H1 (cell line): ENCODE measurements around the gene TPT1.

Experiments used
- CREB1 ChIP-seq: IDR thresholded peaks from 2 replicates; pipeline ENCODE4 v1.6.1; 2012; ENCODE audit warnings: inconsistent platforms
- EZH2 ChIP-seq: fragments of 200-600 bp; sonication (generic); IDR thresholded peaks from 2 replicates; pipeline ENCODE4 v1.7.1; 2012; ENCODE audit warnings: low read depth, mild to moderate bottlenecking, moderate library complexity, low read length, inconsistent platforms; ENCODE audit not compliant: severe bottlenecking
- GTF2F1 ChIP-seq: IDR thresholded peaks from 2 replicates; pipeline ENCODE4 v1.6.1; 2012; ENCODE audit warnings: low read depth, low read length, improper control_type of control experiment, borderline replicate concordance
- KDM5A ChIP-seq: fragments of 200-600 bp; IDR thresholded peaks from 2 replicates; pipeline ENCODE4 v1.7.1; 2012; ENCODE audit warnings: mild to moderate bottlenecking, low read length, inconsistent platforms, mixed read lengths
- MAFK ChIP-seq: IDR thresholded peaks from 2 replicates; pipeline ENCODE4 v1.6.1; 2012; ENCODE audit warnings: low read depth, mild to moderate bottlenecking, improper control_type of control experiment, low read length
- POLR2A ChIP-seq, 2 experiments: IDR thresholded peaks; 1 replicate in 1 of 2; 2 replicates in 1 of 2; pipeline ENCODE4 v1.6.1; 2011; ENCODE audit warnings: low read depth in 2 of 2, low read length in 2 of 2, mild to moderate bottlenecking in 2 of 2; ENCODE audit errors: control extremely low read depth in 1 of 2
- POLR2AphosphoS5 ChIP-seq: IDR thresholded peaks from 2 replicates; pipeline ENCODE4 v1.6.1; 2011; ENCODE audit warnings: low read depth, low read length
- RAD21 ChIP-seq, 2 experiments: IDR thresholded peaks in 1 of 2; conservative IDR thresholded peaks in 1 of 2; 2 replicates each; pipeline ENCODE4 v1.6.1; 2011; ENCODE audit warnings: low read depth in 2 of 2, low read length in 2 of 2, improper control_type of control experiment in 1 of 2, inconsistent platforms in 1 of 2, mild to moderate bottlenecking in 1 of 2, moderate library complexity in 1 of 2
- RBBP5 ChIP-seq: IDR thresholded peaks from 2 replicates; pipeline ENCODE4 v1.7.1; 2012; ENCODE audit warnings: low read depth, mild to moderate bottlenecking, inconsistent platforms, low read length, moderate library complexity, borderline replicate concordance
- TEAD4 ChIP-seq: IDR thresholded peaks from 2 replicates; pipeline ENCODE4 v1.6.1; 2012; ENCODE audit warnings: low read depth, low read length, inconsistent platforms, mixed read lengths
- TF ChIP-seq, protein P1 (sequence below), 3 experiments: IDR thresholded peaks; 1 replicate in 2 of 3; 2 replicates in 1 of 3; pipeline versions ENCODE4 v1.5.1 to v1.6.1; 2011; ENCODE audit warnings: low read length in 3 of 3, mild to moderate bottlenecking in 3 of 3, inconsistent platforms in 2 of 3, low read depth in 1 of 3, moderate library complexity in 1 of 3; ENCODE audit not compliant: insufficient read depth in 1 of 3; ENCODE audit errors: control extremely low read depth in 1 of 3
- TF ChIP-seq, protein P2 (sequence below): IDR thresholded peaks from 2 replicates; pipeline ENCODE4 v1.6.1; 2012; ENCODE audit warnings: low read length, inconsistent platforms
- TF ChIP-seq, protein P3 (sequence below): IDR thresholded peaks from 2 replicates; pipeline ENCODE4 v1.6.1; 2012; ENCODE audit warnings: inconsistent platforms

DNA sequence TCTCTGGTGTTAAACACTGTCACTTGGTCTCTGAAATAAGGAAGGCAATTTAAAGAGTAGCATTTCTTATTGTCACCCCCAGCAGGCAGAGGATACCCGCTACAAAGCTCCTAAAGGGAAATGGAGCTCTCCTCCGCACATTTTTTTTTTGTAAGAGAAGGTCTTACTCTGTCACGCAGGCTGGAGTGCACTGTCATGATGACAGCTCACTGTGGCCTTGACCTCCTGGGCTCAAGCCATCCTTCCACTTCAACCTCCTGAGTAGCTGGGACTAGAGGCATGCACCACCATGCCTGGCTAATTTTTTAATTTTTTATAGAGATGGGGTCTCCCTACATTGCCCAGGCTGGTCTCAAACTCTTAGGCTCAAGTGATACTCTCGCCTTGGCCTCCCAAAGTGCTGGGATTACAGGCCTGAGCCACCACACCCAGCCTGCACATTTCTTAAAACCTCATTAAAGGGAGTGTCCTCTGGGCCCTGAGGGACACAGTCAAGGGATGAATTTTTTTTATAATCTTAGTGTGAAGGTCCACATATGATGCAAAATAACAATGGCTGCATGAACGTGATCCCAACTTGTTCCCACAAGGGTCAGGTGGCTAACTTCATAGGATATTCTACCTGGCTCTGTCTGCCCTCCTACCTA is 45.0 kb upstream of the TPT1 start:
- TF ChIP-seq, protein P1, sequence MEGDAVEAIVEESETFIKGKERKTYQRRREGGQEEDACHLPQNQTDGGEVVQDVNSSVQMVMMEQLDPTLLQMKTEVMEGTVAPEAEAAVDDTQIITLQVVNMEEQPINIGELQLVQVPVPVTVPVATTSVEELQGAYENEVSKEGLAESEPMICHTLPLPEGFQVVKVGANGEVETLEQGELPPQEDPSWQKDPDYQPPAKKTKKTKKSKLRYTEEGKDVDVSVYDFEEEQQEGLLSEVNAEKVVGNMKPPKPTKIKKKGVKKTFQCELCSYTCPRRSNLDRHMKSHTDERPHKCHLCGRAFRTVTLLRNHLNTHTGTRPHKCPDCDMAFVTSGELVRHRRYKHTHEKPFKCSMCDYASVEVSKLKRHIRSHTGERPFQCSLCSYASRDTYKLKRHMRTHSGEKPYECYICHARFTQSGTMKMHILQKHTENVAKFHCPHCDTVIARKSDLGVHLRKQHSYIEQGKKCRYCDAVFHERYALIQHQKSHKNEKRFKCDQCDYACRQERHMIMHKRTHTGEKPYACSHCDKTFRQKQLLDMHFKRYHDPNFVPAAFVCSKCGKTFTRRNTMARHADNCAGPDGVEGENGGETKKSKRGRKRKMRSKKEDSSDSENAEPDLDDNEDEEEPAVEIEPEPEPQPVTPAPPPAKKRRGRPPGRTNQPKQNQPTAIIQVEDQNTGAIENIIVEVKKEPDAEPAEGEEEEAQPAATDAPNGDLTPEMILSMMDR (IDR thresholded peaks at IDR 0.05; ENCODE audit: control extremely low read depth in 1 of 3, insufficient read depth in 1 of 3, low read depth in 1 of 3, low read length in 3 of 3): no peak
- TF ChIP-seq KDM5A (no peak), EZH2 (no peak), CREB1 (no peak), POLR2A (IDR thresholded peaks at IDR 0.05; ENCODE audit: control extremely low read depth in 1 of 2, low read depth in 2 of 2, low read length in 2 of 2) (no peak), RAD21 (IDR thresholded peaks at IDR 0.05 in 1 of 2, conservative IDR thresholded peaks at IDR 0.05 in 1 of 2; ENCODE audit: low read depth in 2 of 2, low read length in 2 of 2) (no peak), MAFK (no peak), POLR2AphosphoS5 (no peak), GTF2F1 (no peak), RBBP5 (no peak), TEAD4 (no peak)
- TF ChIP-seq, protein P2, sequence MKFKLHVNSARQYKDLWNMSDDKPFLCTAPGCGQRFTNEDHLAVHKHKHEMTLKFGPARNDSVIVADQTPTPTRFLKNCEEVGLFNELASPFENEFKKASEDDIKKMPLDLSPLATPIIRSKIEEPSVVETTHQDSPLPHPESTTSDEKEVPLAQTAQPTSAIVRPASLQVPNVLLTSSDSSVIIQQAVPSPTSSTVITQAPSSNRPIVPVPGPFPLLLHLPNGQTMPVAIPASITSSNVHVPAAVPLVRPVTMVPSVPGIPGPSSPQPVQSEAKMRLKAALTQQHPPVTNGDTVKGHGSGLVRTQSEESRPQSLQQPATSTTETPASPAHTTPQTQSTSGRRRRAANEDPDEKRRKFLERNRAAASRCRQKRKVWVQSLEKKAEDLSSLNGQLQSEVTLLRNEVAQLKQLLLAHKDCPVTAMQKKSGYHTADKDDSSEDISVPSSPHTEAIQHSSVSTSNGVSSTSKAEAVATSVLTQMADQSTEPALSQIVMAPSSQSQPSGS: no peak
- TF ChIP-seq, protein P3, sequence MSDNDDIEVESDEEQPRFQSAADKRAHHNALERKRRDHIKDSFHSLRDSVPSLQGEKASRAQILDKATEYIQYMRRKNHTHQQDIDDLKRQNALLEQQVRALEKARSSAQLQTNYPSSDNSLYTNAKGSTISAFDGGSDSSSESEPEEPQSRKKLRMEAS: no peak
